Adrenal gland (tissue), 19 donors: ENCODE results near the gene PHKG2. TPM values are rescaled to one million over a fixed set of nuclear protein-coding genes. Genes with fewer than 3 reads are reported as not detected.

Source experiments
- DNase-seq, 7 donors: peaks; one replicate each; pipeline ENCODE4 v3.0.0-alpha.2; 2019 to 2020
- H3K27ac ChIP-seq, 5 donors: fragments of 200-600 bp; sonication (generic) in 4 of 5; 1 replicate in 3 of 5; 2 replicates in 2 of 5; pipeline versions ENCODE4 v1.5.1 to v1.8.0; 2016 to 2020; ENCODE audit warnings: mild to moderate bottlenecking in 1 of 5
- H3K27me3 ChIP-seq: fragments of 200-600 bp; 2 replicates; pipeline ENCODE4 v1.8.0; 2021
- H3K36me3 ChIP-seq, 2 donors: fragments of 200-600 bp; replicated peaks in 1 of 2; 1 replicate in 1 of 2; 2 replicates in 1 of 2; pipeline versions ENCODE4 v1.5.1 to v1.8.0; 2018 to 2022
- H3K4me1 ChIP-seq, 2 donors: fragments of 200-600 bp; replicated peaks in 1 of 2; 1 replicate in 1 of 2; 2 replicates in 1 of 2; pipeline versions ENCODE4 v1.5.1 to v1.8.0; 2018 to 2021
- H3K4me3 ChIP-seq, 4 donors: fragments of 200-600 bp; sonication (generic) in 3 of 4; one replicate each; pipeline ENCODE4 v1.5.1; 2016 to 2018
- H3K9me3 ChIP-seq, 3 donors: fragments of 200-600 bp; sonication (generic) in 1 of 3; replicated peaks in 1 of 3; 1 replicate in 2 of 3; 2 replicates in 1 of 3; pipeline versions ENCODE4 v1.5.1 to v1.8.0; 2016 to 2021
- CTCF ChIP-seq, 6 experiments: fragments of 450-650 bp in 4 of 6; fragments of 200-600 bp in 2 of 6; sonication (generic) in 1 of 6; IDR thresholded peaks; 1 replicate in 5 of 6; 2 replicates in 1 of 6; pipeline versions ENCODE4 v1.5.1 to v1.8.0; 2016 to 2021; ENCODE audit warnings: antibody characterized with exemption in 6 of 6, mild to moderate bottlenecking in 2 of 6, moderate library complexity in 1 of 6
- POLR2A ChIP-seq, 2 donors: fragments of 450-650 bp; IDR thresholded peaks; one replicate each; pipeline ENCODE4 v1.6.1; 2017; ENCODE audit warnings: antibody characterized with exemption in 2 of 2, mild to moderate bottlenecking in 2 of 2, moderate library complexity in 1 of 2
- WGBS, 4 donors: extraction: QIAGEN DNeasy Blood & Tissue Kit in 2 of 4; methylation state at CpG; one replicate each; pipeline versions ENCODE4 v1.1.5 to v1.1.7; 2013 to 2017; 5-methylcytosine and 5-hydroxymethylcytosine counted together
- intact Hi-C, 2 donors: fragments of 100-400 bp; cut with DNase I; formaldehyde crosslinking; loops; one replicate each; pipeline versions ENCODE4 v1.14.1 to v1.15.0; 2022 to 2023
- long read RNA-seq, 10 donors: library from polyadenylated mRNA in 3 of 10; unstranded in 2 of 10; stranded (forward) in 1 of 10; transcript quantifications; one replicate each; pipeline ENCODE4 v2.0.0 and lab custom pipeline, GENCODE V29; 2021 to 2026
- polyA plus RNA-seq, 3 donors: library from polyadenylated mRNA; stranded (reverse); fragments of 200-250 nt in 2 of 3; fragments of 350-450 nt in 1 of 3; fragmentation: Illumina TruSeq in 1 of 3; extraction: RNeasy Lipid Tissue Mini Kit (QIAGEN cat#74804) in 1 of 3; gene quantifications; one replicate each; pipeline ENCODE4 v1.2.3, GENCODE V29; 2013 to 2014
- total RNA-seq, 9 donors: library from RNA; depleted of rRNA in 4 of 9; stranded (reverse); fragments of >200 nt in 4 of 9; fragments of 120-200 nt in 1 of 9; fragmentation: NEBNext Ultra II Directional in 1 of 9; extraction: Animal tissue kit (Norgen Biotek cat#: 25700) in 1 of 9; gene quantifications; one replicate each; pipeline versions ENCODE4 v1.1.0 to v1.2.4, GENCODE V29; 2013 to 2023
- donor health status: healthy with polysubstance abuse.
- donor health status: Bipolar disorder and iron deficiency.
- donor health status: DM: yes; HTN: yes; CAD: no.
- donor health status: DM: no; HTN: no; CAD: no.
- donor health status: DM: no; HTN: no; CAD: no.
- donor health status: DM: yes; HTN: yes; CAD: no.

Gene PHKG2
- total RNA-seq (10 to 100 TPM; 25.4 to 48.3 (median 34.3) TPM), polyA plus RNA-seq (10 to 100 TPM; 18.7 to 82.8 (median 58.5) TPM)
- long read RNA-seq, donor 1, full-length matches to known transcripts = 10 of 10 reads
- long read RNA-seq, donor 1, partial matches to known transcripts = 0 of 10 reads
- long read RNA-seq, donor 1, other reads (novel, unspliced or antisense) = 0 of 10 reads
- long read RNA-seq, donor 2, full-length matches to known transcripts = 5 of 5 reads
- long read RNA-seq, donor 2, partial matches to known transcripts = 0 of 5 reads
- long read RNA-seq, donor 2, other reads (novel, unspliced or antisense) = 0 of 5 reads
- long read RNA-seq, donor 3, full-length matches to known transcripts = 1 of 1 reads
- long read RNA-seq, donor 3, partial matches to known transcripts = 0 of 1 reads
- long read RNA-seq, donor 3, other reads (novel, unspliced or antisense) = 0 of 1 reads
- long read RNA-seq, donor 4, full-length matches to known transcripts = 29 of 34 reads
- long read RNA-seq, donor 4, partial matches to known transcripts = 0 of 34 reads
- long read RNA-seq, donor 4, other reads (novel, unspliced or antisense) = 5 of 34 reads
- long read RNA-seq, donor 5, full-length matches to known transcripts = 55 of 87 reads
- long read RNA-seq, donor 5, partial matches to known transcripts = 5 of 87 reads
- long read RNA-seq, donor 5, other reads (novel, unspliced or antisense) = 27 of 87 reads
- long read RNA-seq, donor 6, full-length matches to known transcripts = 17 of 19 reads
- long read RNA-seq, donor 6, partial matches to known transcripts = 1 of 19 reads
- long read RNA-seq, donor 6, other reads (novel, unspliced or antisense) = 1 of 19 reads
- long read RNA-seq, donor 7, full-length matches to known transcripts = 4 of 4 reads
- long read RNA-seq, donor 7, partial matches to known transcripts = 0 of 4 reads
- long read RNA-seq, donor 7, other reads (novel, unspliced or antisense) = 0 of 4 reads
- long read RNA-seq, donor 8, full-length matches to known transcripts = 9 of 9 reads
- long read RNA-seq, donor 8, partial matches to known transcripts = 0 of 9 reads
- long read RNA-seq, donor 8, other reads (novel, unspliced or antisense) = 0 of 9 reads
- long read RNA-seq, donor 9, full-length matches to known transcripts = 1 of 1 reads
- long read RNA-seq, donor 9, partial matches to known transcripts = 0 of 1 reads
- long read RNA-seq, donor 9, other reads (novel, unspliced or antisense) = 0 of 1 reads
- long read RNA-seq, donor 10, full-length matches to known transcripts = 4 of 4 reads
- long read RNA-seq, donor 10, partial matches to known transcripts = 0 of 4 reads
- long read RNA-seq, donor 10, other reads (novel, unspliced or antisense) = 0 of 4 reads

DNA sequence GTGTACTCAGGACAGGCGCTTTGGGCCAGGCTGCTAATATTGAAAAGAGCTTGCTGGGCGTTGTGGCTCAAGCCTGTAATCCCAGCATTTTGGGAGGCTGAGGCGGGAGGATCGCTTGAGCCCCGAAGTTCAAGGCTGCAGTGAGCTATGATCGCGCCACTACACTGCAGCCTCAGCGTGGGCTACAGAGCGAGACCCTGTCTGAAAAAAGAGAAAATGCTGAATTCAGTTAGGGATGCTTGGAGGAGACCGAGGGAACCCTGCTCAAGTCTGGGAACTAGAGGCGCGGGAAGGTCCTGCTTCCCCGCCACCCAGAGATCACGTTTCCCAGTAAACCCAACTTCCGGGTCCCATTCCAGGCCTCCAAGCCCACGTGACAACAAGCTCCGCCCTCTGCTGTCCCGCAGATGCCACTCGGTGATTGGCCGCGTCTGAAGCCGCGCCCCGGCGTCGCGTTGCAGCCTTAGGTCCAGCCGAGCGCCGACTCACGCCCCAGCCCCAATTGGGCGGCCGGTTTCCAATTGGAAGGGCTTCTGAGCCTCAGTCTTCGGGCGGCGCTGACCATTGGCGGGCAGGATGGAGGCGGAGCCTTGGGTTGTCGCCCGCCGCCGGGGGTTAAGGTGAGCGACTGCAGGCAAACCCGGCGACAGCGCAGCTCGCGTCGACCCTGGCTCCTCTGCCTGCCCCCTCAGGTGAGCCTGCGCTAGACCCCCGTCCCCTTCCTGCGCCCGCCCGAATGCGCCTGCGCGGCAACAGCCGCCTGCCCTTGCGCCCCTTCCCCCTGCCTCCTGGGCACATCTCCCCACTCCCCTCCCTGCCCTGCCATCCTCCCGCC, at the start of gene PHKG2:
Gene PHKG2, plus strand, starts transcription at position 627 of the 835 bp plus-strand sequence. CDS start 396 bp downstream, outside the sequence.
- H3K27ac ChIP-seq = peak within 1 kb of the TSS in 4 of 5 donors; percentile 73 to 93 (median 82)
- 2 to 9% (median 4%) methylated on average over 8 to 60 of the region's 60 CpGs for WGBS, 4 donors
- DNase-seq = peak; percentile 98 to 100 (median 100)

GRCh38 chr16:30698816-30699614, 49.2 kb upstream of the PHKG2 start, which contains the start of gene SRCAP:
TSS of gene SRCAP (plus strand) at chr16:30699171. CDS start at chr16:30700825, 1,654 bp downstream.
- H3K36me3 ChIP-seq = peaks cover 0 to 39% of the 10 kb centered on the region in 2 donors
- 0 to 5% (median 0%) methylated on average over 7 to 56 of the region's 57 CpGs for WGBS, 4 donors
- H3K4me1 ChIP-seq = peaks cover 8 to 21% of the 10 kb centered on the region in 2 donors
- no peaks in the 10 kb centered on the region for H3K9me3 ChIP-seq
- no peaks in the 10 kb centered on the region for H3K27me3 ChIP-seq
- peak within 1 kb of the TSS; percentile 79 to 95 (median 84) for H3K4me3 ChIP-seq
- peak; percentile 81 to 92 (median 88) for DNase-seq
- TF ChIP-seq POLR2A (IDR thresholded peaks at IDR 0.05) = peak; percentile 23 to 32
- peak in 1 of 6 experiments; percentile 3 for TF ChIP-seq CTCF (IDR thresholded peaks at IDR 0.05)
- intact Hi-C loops = no loop called here
- H3K27ac ChIP-seq = peak within 1 kb of the TSS; percentile 96 to 100 (median 99)

More for the DNA sequence above, at the start of gene PHKG2:
- intact Hi-C loops = no loop called here
- Histone ChIP-seq H3K27me3 (no peaks in the 10 kb centered on the region), H3K36me3 (peaks cover 0 to 23% of the 10 kb centered on the region in 2 donors), H3K9me3 (no peaks in the 10 kb centered on the region), H3K4me3 (peak within 1 kb of the TSS in 2 of 4 donors; percentile 85 to 98), H3K4me1 (peaks cover 0 to 8% of the 10 kb centered on the region in 2 donors)
- TF ChIP-seq POLR2A (IDR thresholded peaks at IDR 0.05) = peak in 1 of 2 donors; percentile 80
- TF ChIP-seq CTCF (IDR thresholded peaks at IDR 0.05) = peak in 1 of 6 experiments; percentile 3

DNA sequence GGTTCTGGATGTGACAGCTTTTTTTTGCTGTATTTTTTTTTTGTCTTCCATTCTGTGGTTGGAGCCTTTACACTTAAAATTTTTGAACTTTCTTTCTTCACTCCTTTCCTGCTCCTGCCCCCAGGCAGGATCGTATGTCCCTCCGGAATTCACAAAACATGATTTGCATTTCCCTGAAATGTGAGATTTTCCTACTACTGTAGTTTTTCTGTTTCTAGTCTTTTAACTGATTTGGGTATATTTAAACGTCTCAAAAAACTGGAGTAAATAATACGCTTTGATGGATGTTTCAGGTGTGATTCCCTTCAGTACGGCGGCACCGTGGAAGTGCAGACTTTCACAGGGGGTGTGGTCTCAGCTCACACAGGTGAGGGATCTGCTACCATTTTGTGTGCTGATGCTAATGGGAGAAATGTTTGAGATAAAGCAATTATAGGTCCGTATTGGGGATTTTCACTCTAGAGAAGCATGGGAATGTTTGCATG, 48.6 kb upstream of the PHKG2 start:
- intact Hi-C loops = loop anchor here in 1 of 2 donors (10.0 kb wide), 1 partner anchor 55 kb away; no protein-coding TSS in a partner anchor
- H3K36me3 ChIP-seq = peaks cover 0 to 46% of the 10 kb centered on the region in 2 donors

More for the DNA sequence above, 48.6 kb upstream of the PHKG2 start:
- no peaks in the 10 kb centered on the region for H3K9me3 ChIP-seq
- H3K27ac ChIP-seq = peak overlapping the region in 4 of 5 donors; percentile 96 to 100 (median 99)
- no peak for TF ChIP-seq POLR2A (IDR thresholded peaks at IDR 0.05)
- TF ChIP-seq CTCF (IDR thresholded peaks at IDR 0.05) = no peak
- 34 to 41% (median 37%) methylated on average over 8 of the region's 8 CpGs for WGBS, 4 donors
- no peaks in the 10 kb centered on the region for H3K27me3 ChIP-seq
- H3K4me1 ChIP-seq = peaks cover 8 to 21% of the 10 kb centered on the region in 2 donors
- no peak for DNase-seq
- H3K4me3 ChIP-seq = peak overlapping the region in 2 of 4 donors; percentile 90 to 95
